NT2/D1 (cell line): ENCODE data around the gene UPF3B.
"Not testable (repeated sequence)": the region's sequence is repeated elsewhere in the genome, so short reads cannot be mapped to it uniquely, and the experiment has no call there.

Source experiments
- DNase-seq: peaks from one replicate; pipeline ENCODE4 v3.0.0-alpha.2; 2011; ENCODE audit warnings: low read depth, low spot score
- H3K27me3 ChIP-seq: 2 replicates; pipeline ENCODE4 v1.6.0; 2011; ENCODE audit warnings: mild to moderate bottlenecking; ENCODE audit not compliant: insufficient read length, insufficient read depth
- H3K36me3 ChIP-seq: 2 replicates; pipeline ENCODE4 v1.6.1; 2011; ENCODE audit warnings: mild to moderate bottlenecking, low read length, mixed read lengths; ENCODE audit not compliant: insufficient read depth, insufficient read length
- H3K4me1 ChIP-seq: 2 replicates; pipeline ENCODE4 v1.5.1; 2011; ENCODE audit not compliant: insufficient read depth, insufficient read length
- H3K4me3 ChIP-seq: 2 replicates; pipeline ENCODE4 v1.5.1; 2011; ENCODE audit warnings: low read depth; ENCODE audit not compliant: insufficient read length
- H3K9ac ChIP-seq: 2 replicates; pipeline ENCODE4 v1.6.0; 2011; ENCODE audit warnings: low read depth; ENCODE audit not compliant: insufficient read length
- H3K9me3 ChIP-seq: 2 replicates; pipeline ENCODE4 v1.5.1; 2011; ENCODE audit warnings: mild to moderate bottlenecking, low read length; ENCODE audit not compliant: insufficient read depth
- SUZ12 ChIP-seq: IDR thresholded peaks from 2 replicates; pipeline ENCODE4 v1.6.1; 2011; ENCODE audit not compliant: insufficient read length, insufficient read depth; ENCODE audit errors: extremely low read depth
- YY1 ChIP-seq: IDR thresholded peaks from 2 replicates; pipeline ENCODE4 v1.6.1; 2011; ENCODE audit not compliant: insufficient read length, insufficient read depth
- ZNF274 ChIP-seq: IDR thresholded peaks from 2 replicates; pipeline ENCODE4 v1.6.1; 2011; ENCODE audit warnings: mild to moderate bottlenecking, low read depth, low read length

The UPF3B gene, protein sequence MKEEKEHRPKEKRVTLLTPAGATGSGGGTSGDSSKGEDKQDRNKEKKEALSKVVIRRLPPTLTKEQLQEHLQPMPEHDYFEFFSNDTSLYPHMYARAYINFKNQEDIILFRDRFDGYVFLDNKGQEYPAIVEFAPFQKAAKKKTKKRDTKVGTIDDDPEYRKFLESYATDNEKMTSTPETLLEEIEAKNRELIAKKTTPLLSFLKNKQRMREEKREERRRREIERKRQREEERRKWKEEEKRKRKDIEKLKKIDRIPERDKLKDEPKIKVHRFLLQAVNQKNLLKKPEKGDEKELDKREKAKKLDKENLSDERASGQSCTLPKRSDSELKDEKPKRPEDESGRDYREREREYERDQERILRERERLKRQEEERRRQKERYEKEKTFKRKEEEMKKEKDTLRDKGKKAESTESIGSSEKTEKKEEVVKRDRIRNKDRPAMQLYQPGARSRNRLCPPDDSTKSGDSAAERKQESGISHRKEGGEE

DNA sequence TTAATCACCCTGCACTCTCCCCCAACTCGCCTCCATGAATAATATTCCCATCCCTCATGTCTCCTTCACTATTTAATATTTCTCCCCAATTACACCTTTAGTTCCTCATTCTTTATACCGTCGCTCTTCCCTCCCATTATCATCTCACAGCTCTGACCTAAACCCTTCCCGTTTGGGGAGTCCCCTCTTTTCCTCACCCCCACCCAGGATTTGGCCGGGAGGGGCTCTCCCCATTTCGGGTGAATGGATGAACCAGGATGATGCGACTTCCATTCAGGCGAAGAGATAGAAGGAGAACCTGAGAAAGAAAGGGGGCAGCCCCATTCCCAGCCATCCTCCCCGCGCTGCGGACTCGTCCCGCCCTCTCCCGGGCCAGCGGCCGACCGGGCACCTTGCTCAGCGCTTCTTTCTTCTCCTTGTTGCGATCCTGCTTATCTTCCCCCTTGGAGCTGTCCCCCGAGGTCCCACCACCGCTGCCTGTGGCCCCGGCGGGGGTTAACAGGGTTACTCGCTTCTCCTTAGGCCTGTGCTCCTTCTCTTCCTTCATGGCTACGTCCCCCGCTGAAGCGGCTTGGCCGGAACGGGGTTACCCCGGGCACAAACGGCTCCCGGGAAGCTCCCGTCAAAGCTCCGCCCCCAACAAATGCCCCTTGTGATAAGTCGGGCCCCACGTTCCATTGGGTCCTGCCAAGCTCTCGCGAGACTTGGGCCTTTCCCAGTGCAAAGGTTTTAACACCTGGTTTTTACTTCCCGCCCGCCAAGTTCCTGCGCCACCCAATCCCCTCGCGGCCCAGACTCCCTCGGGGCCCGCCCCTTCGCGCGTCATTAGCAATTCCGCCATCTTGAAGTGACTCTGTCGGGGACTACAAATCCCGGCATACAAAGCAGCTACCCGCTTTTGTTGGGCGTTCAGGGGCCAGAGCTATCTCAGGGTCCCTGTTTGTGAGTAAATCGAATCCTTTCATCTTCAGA, at the start of gene UPF3B:
UPF3B (minus strand) TSS at position 582 of the 972 bp plus-strand sequence; CDS start at position 547, 35 bp downstream.
- Histone ChIP-seq H3K9me3 (no peaks in the 10 kb centered on the region), H3K9ac (peak within 1 kb of the TSS; percentile 98), H3K4me3 (peak within 1 kb of the TSS; percentile 95), H3K27me3 (no peaks in the 10 kb centered on the region), H3K4me1 (no peaks in the 10 kb centered on the region), H3K36me3 (peaks cover 23% of the 10 kb centered on the region)
- peak; percentile 99 for DNase-seq
- TF ChIP-seq ZNF274 (no peak), YY1 (peak; percentile 76)

DNA sequence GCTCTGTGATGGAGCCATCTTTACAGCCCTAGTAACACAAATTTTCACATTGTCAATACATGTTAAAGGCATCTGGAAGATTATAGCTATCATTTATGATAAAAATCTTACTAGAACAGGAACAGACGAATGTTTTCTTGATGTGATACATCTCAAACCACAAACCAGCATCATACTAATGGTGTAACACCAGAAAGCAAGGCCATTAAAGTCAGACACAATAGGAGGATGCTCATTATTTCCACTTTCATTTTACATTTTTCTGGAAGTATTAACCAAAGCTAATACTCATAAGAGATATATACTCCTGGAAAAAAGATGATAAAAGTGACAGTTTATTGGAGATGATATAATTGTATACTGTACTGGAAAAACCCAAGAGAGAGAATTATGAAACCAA, 48.2 kb upstream of the UPF3B start:
- DNase-seq, result no peak
- H3K9me3 ChIP-seq, result no peaks in the 10 kb centered on the region
- H3K27me3 ChIP-seq, result no peaks in the 10 kb centered on the region
- TF ChIP-seq SUZ12 (no peak), ZNF274 (no peak), YY1 (no peak)
- H3K4me1 ChIP-seq, result no peaks in the 10 kb centered on the region
- H3K9ac ChIP-seq, result no peak overlapping the region
- H3K4me3 ChIP-seq, result no peak overlapping the region
- no peaks in the 10 kb centered on the region for H3K36me3 ChIP-seq

DNA sequence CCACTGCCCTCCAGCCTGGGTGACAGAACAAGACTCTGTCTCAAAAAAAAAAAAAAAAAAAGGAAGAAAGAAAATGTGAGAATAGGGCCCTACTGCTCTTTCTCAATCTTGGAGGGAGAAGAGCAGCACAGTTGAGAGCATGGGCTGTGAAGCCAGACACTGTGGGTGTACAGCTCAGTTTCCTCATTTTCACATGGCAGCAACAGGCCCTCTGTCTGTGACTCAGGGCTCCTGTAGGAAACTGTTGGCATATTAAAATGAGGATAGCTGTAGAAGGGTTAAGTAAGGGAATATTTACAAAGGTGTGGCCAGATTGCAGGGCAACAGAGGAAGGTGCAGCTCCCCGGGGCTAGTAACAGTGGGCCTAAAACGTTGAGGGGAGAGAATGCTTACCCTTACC, 46.4 kb upstream of the UPF3B start:
- DNase-seq, result no peak
- Histone ChIP-seq H3K9ac (no peak overlapping the region), H3K4me3 (no peak overlapping the region), H3K9me3 (no peaks in the 10 kb centered on the region), H3K27me3 (no peaks in the 10 kb centered on the region), H3K36me3 (no peaks in the 10 kb centered on the region), H3K4me1 (no peaks in the 10 kb centered on the region)
- TF ChIP-seq YY1, result no peak
- no peak for TF ChIP-seq ZNF274
- no peak for TF ChIP-seq SUZ12

DNA sequence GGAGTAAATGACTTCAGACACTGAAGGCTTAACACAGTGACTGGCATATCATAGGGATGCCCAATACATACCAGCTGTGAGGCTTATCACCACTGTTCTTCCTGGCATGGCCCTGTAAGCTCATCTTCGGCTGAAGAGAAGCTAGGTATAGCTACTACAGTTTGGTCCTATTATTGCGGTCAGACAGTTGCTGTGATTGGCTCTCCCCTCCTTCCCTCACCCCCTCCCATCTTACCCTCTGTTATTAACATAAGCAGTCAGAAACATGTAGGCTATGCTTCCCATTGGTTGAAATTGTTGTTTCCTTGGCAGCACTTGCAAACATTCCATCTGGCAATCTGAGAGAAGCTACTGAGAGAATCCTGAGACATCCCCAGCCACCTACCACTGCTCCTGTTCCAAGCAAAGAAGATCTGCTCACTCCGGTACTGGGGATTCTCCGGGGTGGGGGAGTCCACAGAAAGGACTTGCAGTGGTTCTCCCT, 43.1 kb upstream of the UPF3B start, which contains the start of gene AKAP14:
AKAP14 (plus strand) TSS at position 51 of the 484 bp plus-strand sequence. CDS start 7,331 bp downstream, outside the sequence.
- Histone ChIP-seq H3K9ac (no peak within 1 kb of the TSS), H3K27me3 (no peaks in the 10 kb centered on the region), H3K36me3 (no peaks in the 10 kb centered on the region), H3K9me3 (no peaks in the 10 kb centered on the region), H3K4me3 (no peak within 1 kb of the TSS), H3K4me1 (no peaks in the 10 kb centered on the region)
- DNase-seq, result no peak
- TF ChIP-seq ZNF274 (no peak), YY1 (no peak), SUZ12 (no peak)

DNA sequence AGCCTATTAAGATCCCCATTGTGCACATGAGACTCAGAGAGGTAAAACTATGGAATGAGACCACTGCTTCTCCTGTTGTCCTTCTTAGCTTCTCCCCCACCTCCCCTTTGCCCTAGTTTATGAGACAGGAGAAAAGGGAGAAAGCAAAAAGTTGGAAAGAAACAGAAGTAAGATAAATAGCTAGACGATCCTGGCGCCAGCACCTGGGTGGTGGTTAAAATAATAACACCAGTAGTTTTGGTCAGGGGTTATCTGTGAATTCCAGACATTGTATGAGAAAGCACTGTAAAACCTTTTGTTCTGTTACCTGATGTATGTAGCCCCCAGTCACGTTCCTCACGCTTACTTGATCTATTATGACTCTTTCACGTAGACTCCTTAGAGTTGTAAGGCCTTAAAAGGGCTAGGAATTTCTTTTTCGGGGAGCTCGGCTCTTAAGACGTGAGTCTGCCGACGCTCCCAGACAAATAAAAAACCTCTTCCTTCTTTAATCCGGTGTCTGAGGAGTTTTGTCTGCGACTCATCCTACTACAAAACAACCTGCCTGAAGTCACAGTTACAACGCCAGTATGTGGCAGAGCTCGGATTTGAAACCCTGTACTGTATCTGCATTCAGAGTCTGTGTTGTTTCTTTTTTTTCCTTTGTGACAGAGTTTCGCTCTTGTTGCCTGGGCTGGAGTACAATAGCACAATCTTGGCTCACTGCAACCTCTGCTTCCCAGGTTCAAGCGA, 39.4 kb upstream of the UPF3B start:
- H3K27me3 ChIP-seq, H3K9ac ChIP-seq, H3K36me3 ChIP-seq, H3K4me3 ChIP-seq, DNase-seq, H3K9me3 ChIP-seq, H3K4me1 ChIP-seq: not testable (repeated sequence)

DNA sequence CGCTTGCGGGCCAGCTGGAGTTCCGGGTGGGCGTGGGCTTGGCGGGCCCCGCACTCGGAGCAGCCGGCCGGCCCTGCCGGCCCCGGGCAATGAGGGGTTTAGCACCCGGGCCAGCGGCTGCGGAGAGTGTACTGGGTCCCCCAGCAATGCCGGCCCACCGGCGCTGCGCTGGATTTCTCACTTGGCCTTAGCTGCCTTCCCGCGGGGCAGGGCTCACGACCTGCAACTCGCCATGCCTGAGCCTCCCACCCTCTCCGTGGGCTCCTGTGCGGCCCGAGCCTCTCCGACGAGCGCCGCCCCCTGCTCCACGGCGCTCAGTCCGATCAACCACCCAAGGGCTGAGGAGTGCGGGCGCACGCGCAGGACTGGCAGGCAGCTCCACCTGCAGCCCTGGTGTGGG, 37.9 kb upstream of the UPF3B start:
- H3K9me3 ChIP-seq, DNase-seq, H3K4me3 ChIP-seq: not testable (repeated sequence)

More for the DNA sequence above, 37.9 kb upstream of the UPF3B start:
- H3K4me1 ChIP-seq, H3K9ac ChIP-seq, H3K27me3 ChIP-seq, H3K36me3 ChIP-seq: not testable (repeated sequence)
